GM21737 (cell line): ENCODE data around the gene HYAL2.

ENCODE experiments used
- ATAC-seq: cut with Tn5 transposase; IDR thresholded peaks from one replicate; pipeline ENCODE4 v1.9.1; 2021; ENCODE audit warnings: mild to moderate bottlenecking, moderate library complexity; ENCODE audit not compliant: unreplicated experiment

Gene HYAL2

GRCh38 chr3:50322386-50323091 is at the start of gene HYAL2:
Gene HYAL2 (minus strand): TSS chr3:50322745. CDS start chr3:50320489, 2,256 bp downstream.
- no peak for ATAC-seq

GRCh38 chr3:50371133-50371685 is 48.7 kb upstream of the HYAL2 start:
- no peak for ATAC-seq

- no peak for ATAC-seq
Measured at GRCh38 chr3:50370594-50370993, 48.0 kb upstream of the HYAL2 start.

GRCh38 chr3:50369012-50369670 is 46.6 kb upstream of the HYAL2 start:
- ATAC-seq: no peak

- no peak for ATAC-seq
Measured at GRCh38 chr3:50365842-50366220, 43.3 kb upstream of the HYAL2 start.

- peak; percentile 76 for ATAC-seq
Measured at GRCh38 chr3:50365080-50365841, 42.7 kb upstream of the HYAL2 start.

- no peak for ATAC-seq
Measured at GRCh38 chr3:50364573-50365079, 42.1 kb upstream of the HYAL2 start.

- ATAC-seq: no peak
Measured at GRCh38 chr3:50359760-50360110, 37.2 kb upstream of the HYAL2 start.

- peak; percentile 95 for ATAC-seq
Measured at GRCh38 chr3:50358911-50359759, 36.6 kb upstream of the HYAL2 start, which contains the start of gene TMEM115. Gene TMEM115 (minus strand): TSS chr3:50359521. CDS start chr3:50359063, 458 bp downstream.

GRCh38 chr3:50358355-50358910 is 35.9 kb upstream of the HYAL2 start:
- no peak for ATAC-seq

GRCh38 chr3:50357481-50357880 is 34.9 kb upstream of the HYAL2 start:
- no peak for ATAC-seq

GRCh38 chr3:50356553-50356952 is 34.0 kb upstream of the HYAL2 start:
- ATAC-seq: no peak

GRCh38 chr3:50355829-50356552 is 33.4 kb upstream of the HYAL2 start:
- ATAC-seq: no peak

- ATAC-seq: no peak
Measured at GRCh38 chr3:50354850-50355249, 32.3 kb upstream of the HYAL2 start.

- no peak for ATAC-seq
Measured at GRCh38 chr3:50354186-50354764, 31.7 kb upstream of the HYAL2 start.

GRCh38 chr3:50353245-50354004 is 30.9 kb upstream of the HYAL2 start:
- ATAC-seq: no peak

- no peak for ATAC-seq
Measured at GRCh38 chr3:50352781-50353180, 30.2 kb upstream of the HYAL2 start.

GRCh38 chr3:50351323-50351697 is 28.8 kb upstream of the HYAL2 start:
- no peak for ATAC-seq
